OCI-LY1 (cell line): ENCODE results near the gene ARMH1.
A peak's percentile ranks its signal among the peaks of the same experiment; 100 is the strongest.

ENCODE experiments used
- H2AFZ ChIP-seq: fragments of 200-600 bp; sonication (generic), shearing (Covaris generic); 2 replicates; pipeline ENCODE4 v1.6.0; 2014; ENCODE audit warnings: antibody characterized with exemption, mild to moderate bottlenecking, low read length
- H3F3A ChIP-seq: fragments of 200-600 bp; sonication (generic), shearing (Covaris generic); 2 replicates; pipeline ENCODE4 v1.6.0; 2014; ENCODE audit warnings: mild to moderate bottlenecking, antibody characterized with exemption, low read length, moderate library complexity; ENCODE audit not compliant: insufficient read depth
- H3K27ac ChIP-seq: fragments of 200-600 bp; sonication (generic); 2 replicates; pipeline ENCODE4 v1.5.1; 2014; ENCODE audit warnings: low read length, mixed run types, mild to moderate bottlenecking, low read depth; ENCODE audit not compliant: poor library complexity, severe bottlenecking
- H3K27me3 ChIP-seq: fragments of 200-600 bp; sonication (generic); 2 replicates; pipeline ENCODE4 v1.6.0; 2014; ENCODE audit warnings: antibody characterized with exemption, mild to moderate bottlenecking, low read length, moderate library complexity; ENCODE audit not compliant: insufficient read depth
- H3K36me3 ChIP-seq: fragments of 200-600 bp; sonication (generic); 2 replicates; pipeline ENCODE4 v1.6.1; 2014; ENCODE audit warnings: mild to moderate bottlenecking, antibody characterized with exemption, low read length, moderate library complexity, mixed read lengths; ENCODE audit not compliant: insufficient read depth
- H3K4me1 ChIP-seq: fragments of 200-600 bp; sonication (generic); 2 replicates; pipeline ENCODE4 v1.5.1; 2014; ENCODE audit warnings: mild to moderate bottlenecking, low read length, moderate library complexity; ENCODE audit not compliant: insufficient read depth, severe bottlenecking
- H3K4me2 ChIP-seq: fragments of 200-600 bp; sonication (generic), shearing (Covaris generic); 2 replicates; pipeline ENCODE4 v1.6.1; 2014; ENCODE audit warnings: low read length
- H3K4me3 ChIP-seq: fragments of 200-600 bp; sonication (generic); 2 replicates; pipeline ENCODE4 v1.5.1; 2014; ENCODE audit warnings: low read length, low read depth, mild to moderate bottlenecking, mixed read lengths; ENCODE audit not compliant: poor library complexity, severe bottlenecking
- H3K79me2 ChIP-seq: fragments of 200-600 bp; shearing (Covaris generic); 2 replicates; pipeline ENCODE4 v1.6.1; 2016; ENCODE audit warnings: mixed run types, low read length, mixed read lengths; ENCODE audit not compliant: insufficient read depth
- H3K9ac ChIP-seq: fragments of 200-600 bp; sonication (generic), shearing (Covaris generic); 2 replicates; pipeline ENCODE4 v1.6.1; 2014; ENCODE audit warnings: mild to moderate bottlenecking, low read length, mixed read lengths
- H3K9me2 ChIP-seq: fragments of 200-600 bp; sonication (generic), shearing (Covaris generic); 2 replicates; pipeline ENCODE4 v1.6.1; 2014; ENCODE audit warnings: low read depth, mild to moderate bottlenecking, low read length, mixed read lengths
- H3K9me3 ChIP-seq: fragments of 200-600 bp; shearing (Covaris generic); 2 replicates; pipeline ENCODE4 v1.6.1; 2014; ENCODE audit warnings: low read length, mixed read lengths
- H4K20me1 ChIP-seq: fragments of 200-600 bp; sonication (generic), shearing (Covaris generic); 2 replicates; pipeline ENCODE4 v1.6.0; 2016; ENCODE audit warnings: mild to moderate bottlenecking, low read length; ENCODE audit not compliant: insufficient read depth
- EZH2 ChIP-seq: fragments of 200-600 bp; sonication (generic), shearing (Covaris generic); IDR thresholded peaks from 2 replicates; pipeline ENCODE4 v1.8.0; 2017; ENCODE audit warnings: borderline replicate concordance, mixed run types, mild to moderate bottlenecking, antibody characterized with exemption, low read length, moderate library complexity, mixed read lengths
- TF ChIP-seq, protein P1 (sequence below): fragments of 200-600 bp; sonication (generic), shearing (Covaris generic); IDR thresholded peaks from 2 replicates; pipeline ENCODE4 v1.5.1; 2017; ENCODE audit warnings: mild to moderate bottlenecking, antibody characterized with exemption, low read length, moderate library complexity, mixed read lengths

ARMH1 gene

GRCh38 chr1:44720281-44720680, 45.8 kb downstream of the ARMH1 start:
- H2AFZ ChIP-seq = no peak overlapping the region
- no peaks in the 10 kb centered on the region for H4K20me1 ChIP-seq
- H3K9ac ChIP-seq = no peak overlapping the region
- H3K4me2 ChIP-seq = no peak overlapping the region
- H3K4me3 ChIP-seq = no peak overlapping the region
- H3K27me3 ChIP-seq = no peaks in the 10 kb centered on the region
- no peaks in the 10 kb centered on the region for H3K9me3 ChIP-seq
- H3K4me1 ChIP-seq = peaks cover 58% of the 10 kb centered on the region
- TF ChIP-seq EZH2 = no peak
- TF ChIP-seq, protein P1, sequence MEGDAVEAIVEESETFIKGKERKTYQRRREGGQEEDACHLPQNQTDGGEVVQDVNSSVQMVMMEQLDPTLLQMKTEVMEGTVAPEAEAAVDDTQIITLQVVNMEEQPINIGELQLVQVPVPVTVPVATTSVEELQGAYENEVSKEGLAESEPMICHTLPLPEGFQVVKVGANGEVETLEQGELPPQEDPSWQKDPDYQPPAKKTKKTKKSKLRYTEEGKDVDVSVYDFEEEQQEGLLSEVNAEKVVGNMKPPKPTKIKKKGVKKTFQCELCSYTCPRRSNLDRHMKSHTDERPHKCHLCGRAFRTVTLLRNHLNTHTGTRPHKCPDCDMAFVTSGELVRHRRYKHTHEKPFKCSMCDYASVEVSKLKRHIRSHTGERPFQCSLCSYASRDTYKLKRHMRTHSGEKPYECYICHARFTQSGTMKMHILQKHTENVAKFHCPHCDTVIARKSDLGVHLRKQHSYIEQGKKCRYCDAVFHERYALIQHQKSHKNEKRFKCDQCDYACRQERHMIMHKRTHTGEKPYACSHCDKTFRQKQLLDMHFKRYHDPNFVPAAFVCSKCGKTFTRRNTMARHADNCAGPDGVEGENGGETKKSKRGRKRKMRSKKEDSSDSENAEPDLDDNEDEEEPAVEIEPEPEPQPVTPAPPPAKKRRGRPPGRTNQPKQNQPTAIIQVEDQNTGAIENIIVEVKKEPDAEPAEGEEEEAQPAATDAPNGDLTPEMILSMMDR = no peak
- H3K79me2 ChIP-seq = no peaks in the 10 kb centered on the region
- no peaks in the 10 kb centered on the region for H3K36me3 ChIP-seq
- peak overlapping the region; percentile 94 for H3K27ac ChIP-seq
- H3F3A ChIP-seq = peaks cover 4% of the 10 kb centered on the region; the same call in 1 of the 2 replicates
- H3K9me2 ChIP-seq = no peaks in the 10 kb centered on the region

DNA sequence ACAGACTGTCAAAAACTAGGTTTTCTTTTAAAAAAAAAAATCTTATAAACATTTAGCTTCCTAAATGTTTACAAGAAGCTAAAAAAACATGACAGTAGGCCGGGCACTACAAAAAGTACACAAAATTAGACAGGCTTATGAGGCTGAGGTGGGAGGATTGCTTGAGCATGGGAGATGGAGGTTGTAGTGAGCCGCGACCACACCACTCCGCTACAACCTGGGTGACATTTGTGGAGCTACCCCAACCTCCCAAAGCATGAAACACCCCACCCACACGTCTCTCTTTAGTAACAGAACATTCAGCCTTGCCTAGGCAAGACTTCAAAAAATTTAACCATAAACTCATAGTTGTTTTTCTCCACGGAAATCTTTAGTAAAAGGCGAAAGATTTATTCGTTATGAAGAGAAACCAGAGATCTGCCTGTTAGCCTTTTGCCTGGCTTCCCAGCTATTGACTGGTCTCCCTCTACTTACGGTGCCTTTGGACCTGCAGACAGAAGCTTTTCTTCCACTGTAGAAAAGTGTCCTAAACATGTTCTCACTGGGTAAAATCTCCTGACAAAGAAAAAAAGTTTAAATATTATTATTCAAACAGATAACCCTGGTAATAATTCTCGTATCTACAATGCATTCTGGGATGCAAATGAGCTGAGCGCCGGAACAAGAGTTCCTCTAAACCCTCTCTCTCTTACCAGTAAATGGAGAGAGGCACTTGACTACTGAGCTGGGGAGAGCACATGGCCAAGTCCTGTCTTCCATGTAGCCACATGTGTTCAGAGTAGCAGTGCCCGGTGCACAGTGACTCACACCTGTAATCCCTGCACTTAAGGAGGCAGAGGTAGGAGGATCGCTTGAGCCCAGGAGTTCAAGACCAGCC, 47.2 kb downstream of the ARMH1 start:
- Histone ChIP-seq H2AFZ (no peak overlapping the region), H3K9ac (peak overlapping the region; percentile 60), H3K36me3 (no peaks in the 10 kb centered on the region), H3F3A (peaks cover 4% of the 10 kb centered on the region; the same call in 1 of the 2 replicates), H3K79me2 (no peaks in the 10 kb centered on the region), H3K27me3 (no peaks in the 10 kb centered on the region), H4K20me1 (no peaks in the 10 kb centered on the region), H3K4me2 (peak overlapping the region; percentile 49), H3K27ac (peak overlapping the region; percentile 94), H3K4me1 (peaks cover 52% of the 10 kb centered on the region), H3K9me3 (no peaks in the 10 kb centered on the region), H3K4me3 (no peak overlapping the region), H3K9me2 (no peaks in the 10 kb centered on the region)
- no peak for TF ChIP-seq EZH2
- TF ChIP-seq, protein P1 = no peak

- Histone ChIP-seq H3K4me3 (peak overlapping the region; percentile 14), H3K4me2 (peak overlapping the region; percentile 46), H3K9ac (peak overlapping the region; percentile 41; the same call in 1 of the 2 replicates)
Observed at GRCh38 chr1:44723064-44723463, 48.5 kb downstream of the ARMH1 start.

More at GRCh38 chr1:44723064-44723463, 48.5 kb downstream of the ARMH1 start:
- Histone ChIP-seq H3K27ac (peak overlapping the region; percentile 94), H2AFZ (no peak overlapping the region), H3K36me3 (no peaks in the 10 kb centered on the region), H3K9me3 (no peaks in the 10 kb centered on the region), H3K27me3 (no peaks in the 10 kb centered on the region), H3K4me1 (peaks cover 44% of the 10 kb centered on the region), H3K79me2 (no peaks in the 10 kb centered on the region), H4K20me1 (no peaks in the 10 kb centered on the region), H3F3A (peaks cover 4% of the 10 kb centered on the region; the same call in 1 of the 2 replicates), H3K9me2 (no peaks in the 10 kb centered on the region)
- TF ChIP-seq, protein P1 = no peak
- no peak for TF ChIP-seq EZH2
